ENCODE results near the gene DFFB.

- TF ChIP-seq POLR2AphosphoS5 (IDR thresholded peaks at IDR 0.05) (no peak), CTCF (IDR thresholded peaks at IDR 0.05; ENCODE audit: poor library complexity, severe bottlenecking) (no peak), RAD21 (conservative IDR thresholded peaks at IDR 0.05) (no peak), EZH2 (IDR thresholded peaks at IDR 0.05; ENCODE audit: borderline replicate concordance, insufficient read depth, low read length, poor library complexity, severe bottlenecking) (no peak), REST (IDR thresholded peaks at IDR 0.05; ENCODE audit: borderline replicate concordance) (no peak), MXI1 (conservative IDR thresholded peaks at IDR 0.05; ENCODE audit: poor library complexity, severe bottlenecking) (no peak)
These were observed 6.0 kb upstream of the DFFB start for GRCh38 chr1:3851292-3851691.

Measured in neural cell (in vitro differentiated cells).